ENCODE measurements around the gene SLC6A3.
A peak's percentile ranks its signal among the peaks of the same experiment; 100 is the strongest.
"Not testable (repeated sequence)": the region's sequence is repeated elsewhere in the genome, so short reads cannot be mapped to it uniquely, and the experiment has no call there.

Gene SLC6A3

DNA sequence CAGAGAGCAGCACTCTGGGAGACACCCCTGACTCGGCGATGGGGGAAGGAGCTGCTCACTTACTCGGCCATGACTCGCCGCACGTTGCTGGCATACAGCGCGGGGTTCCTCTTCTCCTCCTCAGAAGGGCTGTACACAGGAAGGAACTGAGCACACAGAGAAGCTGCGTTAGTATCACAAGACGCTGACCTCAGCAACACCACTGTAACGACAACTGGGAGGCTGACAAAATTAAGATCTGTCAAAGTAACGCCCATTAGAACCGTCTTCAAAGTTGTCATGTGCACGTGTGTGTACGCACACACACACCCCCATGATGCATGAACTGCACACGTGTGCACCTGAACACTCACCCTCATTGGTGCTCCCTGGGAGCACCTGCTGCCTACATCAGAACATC lies 32.1 kb upstream of the SLC6A3 start:
- peak in 1 of 2 donors; percentile 75 for DNase-seq

- no peak for DNase-seq
Observed at GRCh38 chr5:1476967-1477310, 31.7 kb upstream of the SLC6A3 start.

GRCh38 chr5:1476181-1476966 lies 31.1 kb upstream of the SLC6A3 start:
- DNase-seq, result no peak

GRCh38 chr5:1475544-1475900 lies 30.3 kb upstream of the SLC6A3 start:
- not testable (repeated sequence) for DNase-seq

DNA sequence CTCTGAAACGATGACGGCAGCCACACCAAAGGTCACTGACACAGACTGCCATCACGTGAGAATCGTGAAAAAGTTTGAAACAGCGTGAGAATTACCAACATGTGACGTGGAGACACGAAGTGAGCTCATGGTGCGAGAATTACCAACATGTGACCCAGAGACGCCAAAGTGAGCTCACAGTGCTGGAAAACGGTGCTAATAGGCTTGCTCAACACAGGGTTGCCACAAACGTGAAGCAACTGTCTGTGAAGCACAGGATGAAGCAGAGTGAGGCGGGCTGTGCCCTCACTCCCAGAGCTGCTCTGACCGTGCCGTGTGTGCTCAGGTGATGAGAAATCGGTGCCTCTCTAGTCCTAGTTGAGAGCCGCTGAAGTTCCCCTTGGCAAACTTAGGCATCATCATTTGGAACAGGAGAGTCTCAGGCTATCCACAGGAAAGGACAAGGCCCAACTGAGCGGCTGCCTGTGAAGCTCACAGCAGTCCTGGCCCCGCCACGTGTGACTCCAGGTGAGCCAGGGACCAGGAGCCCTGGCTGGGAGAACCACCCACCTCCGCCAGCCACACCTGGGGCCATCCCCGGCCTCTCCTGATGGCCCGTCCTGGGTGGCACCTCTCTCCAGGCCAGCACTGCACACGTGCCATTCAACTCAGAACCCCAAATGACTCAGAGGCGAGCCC lies 29.8 kb upstream of the SLC6A3 start:
- DNase-seq, result no peak

- no peak for DNase-seq
Observed at GRCh38 chr5:1474183-1474839, 29.1 kb upstream of the SLC6A3 start.

GRCh38 chr5:1473746-1474145 lies 28.5 kb upstream of the SLC6A3 start:
- no peak for DNase-seq

DNA sequence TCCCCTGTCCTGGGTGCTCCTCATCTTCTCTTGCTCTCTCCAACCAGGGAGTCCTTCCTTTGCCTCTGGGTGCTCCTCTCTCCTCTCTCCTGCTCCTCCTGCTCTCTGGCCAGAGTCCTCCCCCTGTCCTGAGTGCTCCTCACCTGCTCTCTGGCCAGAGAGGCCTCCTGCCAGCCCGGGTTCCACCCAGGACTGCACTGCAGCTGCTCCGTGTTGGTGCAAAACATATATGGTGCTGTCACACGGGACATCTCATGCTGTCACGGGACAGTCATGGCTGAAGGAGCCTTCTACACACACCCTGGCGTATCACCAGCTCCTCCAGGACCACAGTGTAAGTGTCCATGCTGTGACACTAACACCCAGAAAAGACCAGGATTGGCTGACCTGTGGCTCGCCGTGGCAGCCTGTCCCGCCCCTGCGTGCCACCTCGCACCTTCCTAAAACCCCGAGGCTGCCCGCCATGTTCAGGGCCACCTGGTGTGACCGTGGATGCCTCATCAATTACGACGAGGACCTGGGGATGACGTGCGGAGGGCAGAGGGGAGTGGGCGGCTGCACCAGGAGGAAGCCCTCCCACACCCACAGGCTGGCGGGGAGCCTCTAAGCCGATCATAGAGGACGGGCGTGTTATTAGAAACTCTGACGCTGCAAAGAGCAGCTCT lies 27.9 kb upstream of the SLC6A3 start:
- DNase-seq, result no peak

DNA sequence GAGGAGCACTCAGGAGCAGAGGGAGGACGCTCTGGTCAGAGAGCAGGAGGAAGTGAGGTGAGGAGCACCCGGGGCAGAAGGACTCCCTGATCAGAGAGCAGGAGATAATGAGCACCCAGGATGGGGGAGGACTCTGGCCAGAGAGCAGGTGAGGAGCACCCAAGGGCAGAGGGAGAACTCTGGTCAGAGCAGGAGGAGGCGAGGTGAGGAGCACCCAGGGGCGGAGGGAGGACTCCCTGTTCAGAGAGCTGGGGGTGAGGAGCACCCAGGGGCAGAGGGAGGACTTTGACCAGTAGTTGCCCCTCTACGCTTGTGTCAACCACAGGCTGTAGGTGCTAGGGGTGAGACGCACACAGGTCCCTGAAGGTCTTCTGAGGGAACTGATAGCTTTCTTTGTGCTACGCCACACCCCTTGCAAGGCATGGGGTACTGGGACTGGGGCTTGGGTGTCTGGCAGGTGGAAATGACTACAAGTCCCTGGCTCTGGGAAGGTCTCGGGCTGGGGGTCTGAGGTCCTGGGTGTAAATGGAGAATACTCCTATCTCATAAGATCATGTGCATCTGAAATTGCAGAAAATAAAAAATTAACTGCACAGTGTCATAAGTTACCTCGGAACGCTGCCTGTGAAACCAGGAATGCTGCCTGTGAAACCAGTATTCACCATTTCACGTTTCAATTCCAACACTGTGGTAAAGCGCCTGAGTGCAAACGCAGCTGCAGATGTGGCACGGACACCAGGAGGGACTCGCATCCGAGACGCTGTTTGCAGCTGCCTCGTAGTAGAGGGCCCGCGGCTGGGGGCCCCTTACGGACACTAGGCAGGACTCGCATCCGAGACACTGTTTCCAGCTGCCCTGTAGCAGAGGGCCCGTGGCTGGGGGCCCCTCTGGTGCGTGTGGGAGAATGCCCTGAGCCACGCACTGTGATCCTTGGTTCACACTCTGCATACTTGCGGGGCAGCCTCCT lies 27.0 kb upstream of the SLC6A3 start:
- DNase-seq, result no peak

DNA sequence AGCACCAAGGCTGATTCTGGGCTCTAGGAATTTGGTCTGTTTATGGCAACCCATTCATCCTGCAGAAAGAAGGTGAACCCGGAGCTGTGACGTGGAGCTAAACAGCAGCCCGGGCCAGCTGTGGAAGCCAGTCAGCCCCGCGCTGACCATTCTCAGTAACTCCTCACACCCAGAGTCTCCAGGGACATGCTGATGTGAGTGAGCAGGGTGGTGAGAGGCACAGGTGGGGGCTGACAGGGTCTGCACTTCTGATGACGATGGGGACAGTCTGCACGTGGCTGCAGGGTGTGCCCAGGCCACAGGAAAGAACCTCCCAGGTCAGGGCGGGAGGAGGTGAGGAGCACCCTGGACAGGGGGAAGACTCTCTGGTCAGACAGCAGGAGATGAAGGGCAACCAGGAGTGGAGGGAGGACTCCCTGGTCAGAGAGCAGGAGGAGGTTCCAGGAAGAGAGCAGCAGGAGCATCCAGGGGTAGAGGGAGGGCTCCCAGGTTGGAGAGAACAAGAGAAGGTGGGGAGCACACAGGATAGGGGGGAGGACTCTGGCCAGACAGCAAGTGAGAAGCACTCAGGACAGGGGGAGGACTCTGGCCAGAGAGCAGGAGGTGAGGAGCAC lies 26.1 kb upstream of the SLC6A3 start:
- no peak for DNase-seq

DNA sequence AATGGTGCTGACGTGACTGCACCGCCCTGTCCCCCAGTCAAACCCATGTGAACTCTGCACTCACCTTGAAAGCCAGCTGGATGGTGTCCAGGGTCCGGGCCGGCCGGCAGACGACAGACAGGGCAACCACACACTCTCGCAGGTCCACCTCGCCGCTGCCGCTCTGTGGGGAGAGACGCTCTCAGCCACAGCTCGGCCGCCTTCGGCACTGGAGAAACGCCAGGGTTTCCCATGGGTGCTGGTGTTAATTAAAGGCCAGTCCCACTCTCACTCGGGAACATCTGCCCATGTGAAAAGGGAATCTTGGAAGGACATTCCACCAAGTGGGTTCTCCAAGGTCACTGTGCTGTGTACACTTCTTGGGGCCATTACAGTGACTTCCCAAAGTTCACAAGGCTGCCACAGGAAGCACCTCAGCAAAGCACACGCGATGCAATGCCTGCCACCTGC lies 25.5 kb upstream of the SLC6A3 start:
- DNase-seq, result no peak

DNA sequence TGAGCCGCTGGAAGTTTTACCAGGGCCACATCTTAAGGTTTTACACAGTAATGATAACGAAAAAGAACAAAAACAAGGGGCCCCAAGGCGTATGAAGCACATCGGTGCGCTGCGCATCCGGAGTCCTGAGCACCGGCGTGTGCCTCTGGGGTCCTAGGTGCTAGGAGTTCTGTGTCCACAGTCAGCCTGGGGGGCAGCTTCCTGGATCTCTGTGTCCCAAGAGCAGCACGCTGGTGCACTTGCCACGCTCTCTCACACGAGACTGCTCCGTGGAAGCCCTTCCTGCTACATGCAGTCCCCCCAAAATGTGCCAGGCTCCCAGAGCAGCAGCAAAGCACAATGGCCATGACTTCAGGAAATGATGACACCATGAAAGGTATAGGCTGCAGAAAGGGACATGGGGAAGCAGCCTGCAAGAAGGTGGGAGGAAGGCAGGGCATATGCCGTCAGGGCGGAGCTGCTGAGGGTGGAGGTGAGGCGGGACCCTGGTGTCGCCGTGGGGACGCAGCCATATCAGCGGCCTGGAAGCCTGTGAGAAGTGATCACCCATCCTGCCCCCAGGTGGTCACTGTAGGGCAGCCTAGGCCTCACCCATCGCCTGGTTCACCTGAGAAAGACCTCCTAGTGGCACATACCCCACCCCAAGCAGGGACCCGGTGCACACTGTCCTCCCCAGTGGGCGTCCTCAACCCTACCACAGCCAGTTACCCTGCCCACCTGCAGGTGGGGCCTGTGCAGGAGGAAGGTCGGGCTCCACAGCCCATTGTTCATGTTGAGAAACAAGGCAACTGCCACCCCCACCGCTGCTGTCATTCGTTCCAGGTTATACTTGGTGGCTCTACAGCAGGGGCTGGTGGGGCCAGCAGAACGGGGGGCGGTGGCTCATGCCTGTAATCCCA lies 23.6 kb upstream of the SLC6A3 start:
- DNase-seq, result no peak

DNA sequence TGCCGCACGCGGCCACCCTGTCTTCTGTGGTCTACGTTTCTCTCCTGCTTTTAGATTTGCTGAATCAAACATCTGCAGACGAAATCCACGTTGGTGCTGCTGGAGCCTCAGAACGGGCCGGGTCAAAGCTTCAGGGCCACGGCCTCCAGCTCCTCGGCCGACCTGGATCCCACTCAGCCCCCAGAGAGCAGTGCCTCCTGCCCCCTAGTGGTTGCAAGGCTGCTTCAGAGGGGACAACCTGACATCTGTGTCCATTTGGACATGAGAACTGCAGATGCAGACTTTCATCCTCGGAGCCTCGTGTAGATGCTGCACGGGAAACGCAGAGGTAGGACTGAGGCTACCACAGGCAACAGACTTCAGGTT lies 23.0 kb upstream of the SLC6A3 start:
- peak in 1 of 2 donors; percentile 31 for DNase-seq

DNA sequence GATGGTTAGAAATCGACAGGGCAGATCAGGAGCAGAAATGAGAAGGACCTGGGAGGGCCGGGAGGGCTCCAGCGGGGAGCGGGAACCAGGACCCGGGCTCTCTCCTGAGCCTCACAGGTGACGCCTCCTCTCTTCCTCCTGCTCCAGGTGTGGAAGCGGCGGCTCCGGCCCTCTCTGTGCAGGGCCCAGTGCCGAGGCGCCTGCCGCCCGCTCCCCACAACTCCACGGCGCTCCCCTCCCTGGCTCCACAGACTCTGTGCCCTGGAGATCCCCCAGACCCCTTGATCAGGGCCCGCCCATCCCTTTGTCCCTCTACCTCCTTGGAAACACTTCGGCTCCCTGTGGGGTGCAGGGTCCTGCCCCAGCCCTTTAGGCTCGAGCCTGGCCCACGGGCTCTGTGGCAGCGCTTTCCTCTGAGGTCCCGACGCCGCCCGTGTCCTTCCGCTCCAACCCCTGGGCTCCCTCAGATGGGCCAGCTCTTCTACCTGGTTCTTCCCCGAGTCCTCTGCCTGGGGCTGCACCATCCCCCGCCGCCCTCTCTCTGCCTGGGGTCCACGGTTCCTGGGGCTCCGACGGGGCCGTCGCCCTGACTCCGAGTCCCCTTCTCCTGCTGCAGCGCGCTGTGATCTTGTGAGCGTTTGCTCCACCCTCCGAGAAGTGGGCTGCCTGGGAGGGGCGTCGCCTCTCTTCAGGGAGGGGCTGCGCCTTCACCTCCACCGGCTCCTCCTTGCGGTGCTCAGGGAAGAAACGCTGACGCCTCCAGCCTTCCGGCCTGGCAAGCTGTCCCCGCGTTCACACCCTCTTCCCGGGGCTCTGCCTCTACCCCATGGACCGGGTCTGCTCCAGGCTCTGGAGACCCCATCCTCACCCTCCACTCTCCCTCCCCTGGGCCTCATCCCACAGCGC lies 22.4 kb upstream of the SLC6A3 start:
- DNase-seq, result no peak

GRCh38 chr5:1466631-1467265 lies 21.5 kb upstream of the SLC6A3 start:
- DNase-seq, result no peak

DNA sequence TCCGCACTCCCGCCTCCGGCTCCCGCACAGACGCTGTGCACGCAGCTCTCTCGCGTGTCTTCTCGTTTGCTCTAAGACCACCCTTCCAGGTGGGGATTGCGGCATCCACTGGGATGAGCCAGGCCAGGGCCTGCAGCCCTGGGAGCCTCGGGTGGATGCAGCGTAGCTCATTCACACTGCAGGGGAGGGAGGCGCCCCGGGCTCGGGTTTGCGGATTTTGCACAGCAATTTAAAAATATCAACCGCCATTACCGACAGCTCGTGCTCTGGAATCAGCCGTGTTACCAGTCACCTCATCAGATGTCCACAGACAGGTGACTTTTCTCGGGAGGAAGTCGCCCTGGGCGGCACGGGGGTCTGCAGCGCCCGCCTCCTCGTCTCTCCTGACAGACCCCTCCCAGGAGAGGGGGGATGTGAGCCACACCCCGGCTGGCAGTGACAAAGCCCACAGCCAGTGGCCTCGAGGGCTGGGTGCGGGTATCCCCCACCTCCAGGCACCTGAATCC lies 20.8 kb upstream of the SLC6A3 start:
- DNase-seq, result no peak

DNA sequence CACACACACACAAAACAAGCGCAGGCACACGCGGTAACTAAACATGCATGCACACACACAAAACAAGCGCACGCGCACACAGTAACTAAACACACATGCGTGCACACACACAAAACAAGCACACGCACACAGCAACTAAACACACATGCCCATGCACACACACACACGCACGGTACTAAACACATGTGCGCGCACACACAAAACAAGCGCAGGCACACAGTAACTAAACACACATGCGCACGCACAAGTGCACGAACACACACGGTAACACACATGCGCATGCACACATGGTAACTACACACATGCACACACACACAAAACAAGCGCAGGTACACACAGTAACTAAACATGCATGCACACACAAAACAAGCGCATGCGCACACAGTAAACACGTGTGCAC lies 19.9 kb upstream of the SLC6A3 start:
- no peak for DNase-seq

DNA sequence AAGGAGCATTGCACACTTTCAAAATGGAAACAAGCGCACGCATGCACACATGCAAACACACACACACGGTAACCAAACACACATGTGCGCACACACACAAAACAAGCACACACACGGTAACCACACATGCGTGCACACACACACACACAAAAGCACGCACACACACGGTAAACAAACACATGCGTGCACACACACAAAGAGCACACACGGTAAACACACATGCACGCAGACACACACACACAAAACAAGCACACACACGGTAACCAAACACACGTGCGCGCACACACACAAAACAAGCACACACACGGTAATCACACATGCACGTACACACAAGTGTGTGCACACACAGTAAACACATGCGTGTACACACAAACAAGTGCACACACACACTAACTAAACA lies 19.3 kb upstream of the SLC6A3 start:
- DNase-seq, result no peak

GRCh38 chr5:1464096-1464446 lies 18.8 kb upstream of the SLC6A3 start:
- no peak for DNase-seq
